ENCODE measurements around the gene KCNH8.

DNA sequence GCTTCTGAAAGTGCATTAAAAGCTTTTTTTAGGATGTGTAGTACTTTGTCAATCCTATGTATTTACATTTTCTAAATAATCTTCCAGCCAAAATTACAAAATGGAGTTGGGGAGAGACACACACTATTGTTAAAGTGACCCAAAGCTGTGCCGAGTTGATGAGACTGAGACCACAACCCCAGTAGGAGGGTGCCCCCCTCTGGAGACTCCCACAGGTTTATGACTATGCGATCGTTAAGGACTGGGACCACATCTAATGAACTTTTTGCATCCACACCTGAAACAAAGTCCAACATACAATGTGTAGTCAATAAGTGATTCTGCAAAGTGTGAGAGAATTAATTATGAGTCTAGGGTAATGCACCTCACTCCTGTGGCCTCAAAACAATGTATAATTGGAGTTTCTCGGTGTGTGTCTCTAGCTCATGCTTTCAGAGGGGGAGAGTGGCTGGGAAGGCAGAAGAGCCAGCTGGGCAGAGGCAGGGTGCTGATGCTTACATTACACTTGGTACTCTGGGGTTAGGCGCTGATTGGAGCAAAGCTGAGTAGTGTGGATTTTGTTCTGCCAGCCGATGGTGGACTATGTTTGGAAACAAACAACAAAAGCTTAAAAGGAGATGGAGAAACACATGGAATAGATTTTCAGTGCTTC, 102.8 kb downstream of the KCNH8 start:
- no peak for TF ChIP-seq POLR2A (IDR thresholded peaks at IDR 0.05)
- TF ChIP-seq, protein P1, sequence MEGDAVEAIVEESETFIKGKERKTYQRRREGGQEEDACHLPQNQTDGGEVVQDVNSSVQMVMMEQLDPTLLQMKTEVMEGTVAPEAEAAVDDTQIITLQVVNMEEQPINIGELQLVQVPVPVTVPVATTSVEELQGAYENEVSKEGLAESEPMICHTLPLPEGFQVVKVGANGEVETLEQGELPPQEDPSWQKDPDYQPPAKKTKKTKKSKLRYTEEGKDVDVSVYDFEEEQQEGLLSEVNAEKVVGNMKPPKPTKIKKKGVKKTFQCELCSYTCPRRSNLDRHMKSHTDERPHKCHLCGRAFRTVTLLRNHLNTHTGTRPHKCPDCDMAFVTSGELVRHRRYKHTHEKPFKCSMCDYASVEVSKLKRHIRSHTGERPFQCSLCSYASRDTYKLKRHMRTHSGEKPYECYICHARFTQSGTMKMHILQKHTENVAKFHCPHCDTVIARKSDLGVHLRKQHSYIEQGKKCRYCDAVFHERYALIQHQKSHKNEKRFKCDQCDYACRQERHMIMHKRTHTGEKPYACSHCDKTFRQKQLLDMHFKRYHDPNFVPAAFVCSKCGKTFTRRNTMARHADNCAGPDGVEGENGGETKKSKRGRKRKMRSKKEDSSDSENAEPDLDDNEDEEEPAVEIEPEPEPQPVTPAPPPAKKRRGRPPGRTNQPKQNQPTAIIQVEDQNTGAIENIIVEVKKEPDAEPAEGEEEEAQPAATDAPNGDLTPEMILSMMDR (IDR thresholded peaks at IDR 0.05): no peak
